SK-N-SH treated with all-trans-retinoic acid at 6 μM for 48 hours (cell line): ENCODE data around the gene KIRREL3.

Experiments used
- TF ChIP-seq, protein P1 (sequence below): fragments of 250-450 bp; sonication (Bioruptor Pico); IDR thresholded peaks from 2 replicates; pipeline ENCODE4 v1.5.1; 2020; ENCODE audit warnings: low read depth, mild to moderate bottlenecking, moderate library complexity
- TF ChIP-seq, protein P2 (sequence below): fragments of 250-450 bp; sonication (Bioruptor Pico); IDR thresholded peaks from 2 replicates; pipeline ENCODE4 v1.5.0; 2020; ENCODE audit warnings: mild to moderate bottlenecking, moderate library complexity
- TF ChIP-seq, protein P3 (sequence below): fragments of 250-450 bp; sonication (Bioruptor Pico); IDR thresholded peaks from 2 replicates; pipeline ENCODE4 v1.8.0; 2020; ENCODE audit warnings: mild to moderate bottlenecking, moderate library complexity, borderline replicate concordance
- TF ChIP-seq, protein P4 (sequence below): fragments of 250-450 bp; sonication (Bioruptor Pico); IDR thresholded peaks from 2 replicates; pipeline ENCODE4 v1.8.0; 2021; ENCODE audit warnings: low read depth, mild to moderate bottlenecking, moderate library complexity, borderline replicate concordance

DNA sequence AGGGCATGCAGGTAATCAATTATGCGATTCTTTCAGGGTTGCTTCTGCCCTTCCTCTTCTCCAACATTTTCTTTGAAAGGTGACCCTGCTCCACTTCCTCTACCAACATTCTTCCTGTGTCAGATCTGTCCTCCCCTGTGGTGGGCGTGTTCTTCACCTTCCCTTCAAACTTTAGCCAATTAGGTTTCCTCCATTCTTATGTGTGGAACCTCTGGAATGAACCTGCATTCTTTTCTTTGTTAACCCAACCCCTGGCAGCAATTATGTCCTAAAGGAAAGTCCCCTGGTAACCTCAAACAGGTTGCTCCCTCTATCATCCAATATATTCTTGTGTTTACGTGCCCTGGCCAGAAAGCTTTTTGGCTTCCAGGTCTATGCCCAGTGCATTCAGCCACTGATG is 22.4 kb downstream of the KIRREL3 start:
- TF ChIP-seq, protein P1, sequence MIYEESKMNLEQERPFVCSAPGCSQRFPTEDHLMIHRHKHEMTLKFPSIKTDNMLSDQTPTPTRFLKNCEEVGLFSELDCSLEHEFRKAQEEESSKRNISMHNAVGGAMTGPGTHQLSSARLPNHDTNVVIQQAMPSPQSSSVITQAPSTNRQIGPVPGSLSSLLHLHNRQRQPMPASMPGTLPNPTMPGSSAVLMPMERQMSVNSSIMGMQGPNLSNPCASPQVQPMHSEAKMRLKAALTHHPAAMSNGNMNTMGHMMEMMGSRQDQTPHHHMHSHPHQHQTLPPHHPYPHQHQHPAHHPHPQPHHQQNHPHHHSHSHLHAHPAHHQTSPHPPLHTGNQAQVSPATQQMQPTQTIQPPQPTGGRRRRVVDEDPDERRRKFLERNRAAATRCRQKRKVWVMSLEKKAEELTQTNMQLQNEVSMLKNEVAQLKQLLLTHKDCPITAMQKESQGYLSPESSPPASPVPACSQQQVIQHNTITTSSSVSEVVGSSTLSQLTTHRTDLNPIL (CRISPR knock-in tag): no peak
- TF ChIP-seq, protein P2, sequence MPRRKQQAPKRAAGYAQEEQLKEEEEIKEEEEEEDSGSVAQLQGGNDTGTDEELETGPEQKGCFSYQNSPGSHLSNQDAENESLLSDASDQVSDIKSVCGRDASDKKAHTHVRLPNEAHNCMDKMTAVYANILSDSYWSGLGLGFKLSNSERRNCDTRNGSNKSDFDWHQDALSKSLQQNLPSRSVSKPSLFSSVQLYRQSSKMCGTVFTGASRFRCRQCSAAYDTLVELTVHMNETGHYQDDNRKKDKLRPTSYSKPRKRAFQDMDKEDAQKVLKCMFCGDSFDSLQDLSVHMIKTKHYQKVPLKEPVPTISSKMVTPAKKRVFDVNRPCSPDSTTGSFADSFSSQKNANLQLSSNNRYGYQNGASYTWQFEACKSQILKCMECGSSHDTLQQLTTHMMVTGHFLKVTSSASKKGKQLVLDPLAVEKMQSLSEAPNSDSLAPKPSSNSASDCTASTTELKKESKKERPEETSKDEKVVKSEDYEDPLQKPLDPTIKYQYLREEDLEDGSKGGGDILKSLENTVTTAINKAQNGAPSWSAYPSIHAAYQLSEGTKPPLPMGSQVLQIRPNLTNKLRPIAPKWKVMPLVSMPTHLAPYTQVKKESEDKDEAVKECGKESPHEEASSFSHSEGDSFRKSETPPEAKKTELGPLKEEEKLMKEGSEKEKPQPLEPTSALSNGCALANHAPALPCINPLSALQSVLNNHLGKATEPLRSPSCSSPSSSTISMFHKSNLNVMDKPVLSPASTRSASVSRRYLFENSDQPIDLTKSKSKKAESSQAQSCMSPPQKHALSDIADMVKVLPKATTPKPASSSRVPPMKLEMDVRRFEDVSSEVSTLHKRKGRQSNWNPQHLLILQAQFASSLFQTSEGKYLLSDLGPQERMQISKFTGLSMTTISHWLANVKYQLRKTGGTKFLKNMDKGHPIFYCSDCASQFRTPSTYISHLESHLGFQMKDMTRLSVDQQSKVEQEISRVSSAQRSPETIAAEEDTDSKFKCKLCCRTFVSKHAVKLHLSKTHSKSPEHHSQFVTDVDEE (CRISPR knock-in tag): no peak
- TF ChIP-seq, protein P3, sequence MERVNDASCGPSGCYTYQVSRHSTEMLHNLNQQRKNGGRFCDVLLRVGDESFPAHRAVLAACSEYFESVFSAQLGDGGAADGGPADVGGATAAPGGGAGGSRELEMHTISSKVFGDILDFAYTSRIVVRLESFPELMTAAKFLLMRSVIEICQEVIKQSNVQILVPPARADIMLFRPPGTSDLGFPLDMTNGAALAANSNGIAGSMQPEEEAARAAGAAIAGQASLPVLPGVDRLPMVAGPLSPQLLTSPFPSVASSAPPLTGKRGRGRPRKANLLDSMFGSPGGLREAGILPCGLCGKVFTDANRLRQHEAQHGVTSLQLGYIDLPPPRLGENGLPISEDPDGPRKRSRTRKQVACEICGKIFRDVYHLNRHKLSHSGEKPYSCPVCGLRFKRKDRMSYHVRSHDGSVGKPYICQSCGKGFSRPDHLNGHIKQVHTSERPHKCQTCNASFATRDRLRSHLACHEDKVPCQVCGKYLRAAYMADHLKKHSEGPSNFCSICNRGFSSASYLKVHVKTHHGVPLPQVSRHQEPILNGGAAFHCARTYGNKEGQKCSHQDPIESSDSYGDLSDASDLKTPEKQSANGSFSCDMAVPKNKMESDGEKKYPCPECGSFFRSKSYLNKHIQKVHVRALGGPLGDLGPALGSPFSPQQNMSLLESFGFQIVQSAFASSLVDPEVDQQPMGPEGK (CRISPR knock-in tag): no peak
- TF ChIP-seq, protein P4, sequence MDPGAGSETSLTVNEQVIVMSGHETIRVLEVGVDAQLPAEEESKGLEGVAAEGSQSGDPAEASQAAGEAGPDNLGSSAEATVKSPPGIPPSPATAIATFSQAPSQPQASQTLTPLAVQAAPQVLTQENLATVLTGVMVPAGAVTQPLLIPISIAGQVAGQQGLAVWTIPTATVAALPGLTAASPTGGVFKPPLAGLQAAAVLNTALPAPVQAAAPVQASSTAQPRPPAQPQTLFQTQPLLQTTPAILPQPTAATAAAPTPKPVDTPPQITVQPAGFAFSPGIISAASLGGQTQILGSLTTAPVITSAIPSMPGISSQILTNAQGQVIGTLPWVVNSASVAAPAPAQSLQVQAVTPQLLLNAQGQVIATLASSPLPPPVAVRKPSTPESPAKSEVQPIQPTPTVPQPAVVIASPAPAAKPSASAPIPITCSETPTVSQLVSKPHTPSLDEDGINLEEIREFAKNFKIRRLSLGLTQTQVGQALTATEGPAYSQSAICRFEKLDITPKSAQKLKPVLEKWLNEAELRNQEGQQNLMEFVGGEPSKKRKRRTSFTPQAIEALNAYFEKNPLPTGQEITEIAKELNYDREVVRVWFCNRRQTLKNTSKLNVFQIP (CRISPR knock-in tag): no peak
